HepG2 (cell line): Measurements from ENCODE around the gene ZDHHC8. TPM values are rescaled to one million over a fixed set of nuclear protein-coding genes. Genes with fewer than 3 reads are reported as not detected.

Source experiments
- ATAC-seq: fragments of 200-7000 bp; cut with Tn5 transposase; 3 replicates; pipeline ENCODE4 v1.9.1; 2020; ENCODE audit warnings: mild to moderate bottlenecking, moderate library complexity
- BruUV-seq: library from RNA; stranded (reverse); fragments of 400-500 nt; replicated peaks from 2 replicates; lab custom pipeline; 2021; lab: Mats Ljungman, UMichigan
- CTCF ChIA-PET: fragments of 300-600 bp; formaldehyde crosslinking; extraction: SDS; loops from one replicate; lab custom pipeline; 2021; ENCODE audit warnings: low total read pairs, inconsistent platforms, low intra/inter-chr PET ratio; lab: Yijun Ruan, JAX
- POLR2A ChIA-PET: fragments of 350-600 bp; sonication (Branson Sonifier 250); formaldehyde crosslinking; loops from one replicate; lab custom pipeline; 2020; ENCODE audit warnings: antibody characterized with exemption, inconsistent platforms; lab: Yijun Ruan, JAX
- DNase-seq: peaks from one replicate; pipeline ENCODE4 v3.0.0-alpha.2; 2015; ENCODE audit warnings: low spot score
- FAIRE-seq: peaks from 3 replicates; lab custom pipeline; 2011; peaks lifted over from hg19 to GRCh38; lab: Jason Lieb, UNC
- H2AFZ ChIP-seq: one replicate; pipeline ENCODE4 v1.6.1; 2011; ENCODE audit warnings: low read length, inconsistent platforms
- H3K27ac ChIP-seq: fragments of 300-600 bp; 3 replicates; pipeline ENCODE4 v1.8.0; 2011; ENCODE audit warnings: mixed run types, mild to moderate bottlenecking, mixed read lengths, low read length, inconsistent platforms; ENCODE audit not compliant: insufficient read depth; ENCODE audit errors: extremely low read length
- H3K27me3 ChIP-seq, 2 experiments: fragments of 200-600 bp in 1 of 2; 2 replicates in 1 of 2; 3 replicates in 1 of 2; pipeline versions ENCODE4 v1.6.0 to v1.8.0; 2011; ENCODE audit warnings: low read length in 2 of 2, mild to moderate bottlenecking in 2 of 2, moderate library complexity in 2 of 2, inconsistent platforms in 1 of 2; ENCODE audit not compliant: insufficient read depth in 2 of 2, control insufficient read depth in 1 of 2
- H3K36me3 ChIP-seq, 2 experiments: fragments of 200-600 bp in 1 of 2; replicated peaks in 1 of 2; 2 replicates in 1 of 2; 3 replicates in 1 of 2; pipeline versions ENCODE4 v1.5.1 to v1.8.0; 2011; ENCODE audit warnings: low read length in 2 of 2, inconsistent platforms in 1 of 2; ENCODE audit not compliant: insufficient read depth in 2 of 2, control insufficient read depth in 1 of 2
- H3K4me1 ChIP-seq: 2 replicates; pipeline ENCODE4 v1.5.1; 2012; ENCODE audit warnings: low read length, inconsistent platforms; ENCODE audit not compliant: insufficient read depth
- H3K4me2 ChIP-seq: 2 replicates; pipeline ENCODE4 v1.6.0; 2011; ENCODE audit warnings: low read depth, low read length, inconsistent platforms
- H3K4me3 ChIP-seq, 3 experiments: fragments of 200-600 bp in 1 of 3; sonication (generic), shearing (Covaris generic) in 1 of 3; replicated peaks in 1 of 3; 2 replicates each; pipeline ENCODE4 v1.5.1; 2011 to 2016; ENCODE audit warnings: low read length in 3 of 3, inconsistent platforms in 2 of 3, low read depth in 2 of 3, mild to moderate bottlenecking in 2 of 3, control low read depth in 1 of 3, mixed read lengths in 1 of 3; ENCODE audit not compliant: insufficient read depth in 1 of 3
- H3K79me2 ChIP-seq: one replicate; pipeline ENCODE4 v1.6.1; 2011; ENCODE audit warnings: low read length, inconsistent platforms; ENCODE audit not compliant: insufficient read depth
- H3K9ac ChIP-seq: 2 replicates; pipeline ENCODE4 v1.6.0; 2011; ENCODE audit warnings: mild to moderate bottlenecking, low read depth, low read length, inconsistent platforms; ENCODE audit not compliant: insufficient read depth
- H3K9me3 ChIP-seq: 2 replicates; pipeline ENCODE4 v1.5.1; 2012; ENCODE audit warnings: mild to moderate bottlenecking, low read length
- H4K20me1 ChIP-seq: 2 replicates; pipeline ENCODE4 v1.6.0; 2011; ENCODE audit warnings: inconsistent platforms, mild to moderate bottlenecking, low read length, moderate library complexity; ENCODE audit not compliant: insufficient read depth
- AGO1 ChIP-seq: fragments of 200-400 bp; formaldehyde crosslinking; IDR thresholded peaks from 2 replicates; pipeline ENCODE4 v1.6.1; 2017; ENCODE audit warnings: mild to moderate bottlenecking, low read depth, low read length, moderate library complexity; ENCODE audit not compliant: poor library complexity, severe bottlenecking
- POGZ ChIP-seq: sonication (generic); formaldehyde crosslinking; IDR thresholded peaks from 2 replicates; pipeline ENCODE4 v1.4.0; 2020; ENCODE audit warnings: mild to moderate bottlenecking, missing genetic modification reagents
- RBM22 ChIP-seq: fragments of 200-400 bp; formaldehyde crosslinking; optimal IDR thresholded peaks from 2 replicates; pipeline ENCODE3; 2017; ENCODE audit warnings: mild to moderate bottlenecking, low read length, moderate library complexity
- RBM39 ChIP-seq: fragments of 200-400 bp; formaldehyde crosslinking; IDR thresholded peaks from one replicate; pipeline ENCODE4 v1.6.1; 2018; ENCODE audit warnings: antibody characterized with exemption, mild to moderate bottlenecking, low read depth, low read length; ENCODE audit not compliant: poor library complexity, severe bottlenecking
- SRSF1 ChIP-seq: fragments of 200-400 bp; formaldehyde crosslinking; optimal IDR thresholded peaks from 2 replicates; pipeline ENCODE3; 2017; ENCODE audit warnings: mild to moderate bottlenecking, low read depth, low read length, moderate library complexity
- WGBS: methylation state at CpG from one replicate; pipeline ENCODE4 v1.1.6; 2017; ENCODE audit warnings: low lambda C conversion rate; 5-methylcytosine and 5-hydroxymethylcytosine counted together
- in situ Hi-C: cut with HindIII; loops from 2 replicates; pipeline ENCODE4 v1.10.0; 2017; ENCODE audit warnings: low pct_unique_long_range_greater_than_20kb; ENCODE audit not compliant: extremely low pct_ligation_motif_present
- intact Hi-C: fragments of 100-400 bp; cut with micrococcal nuclease; formaldehyde crosslinking; loops from one replicate; pipeline ENCODE4 v1.10.0; 2022; ENCODE audit not compliant: unreplicated experiment
- polyA plus RNA-seq, 8 experiments: library from polyadenylated mRNA; depleted of rRNA in 3 of 8; stranded (reverse) in 7 of 8; unstranded in 1 of 8; fragments of >200 nt; fragmentation: Illumina TruSeq in 4 of 8; extraction: Trizol in 4 of 8; gene quantifications; 2 replicates each; pipeline versions ENCODE4 v1.2.1 to v1.2.3, GENCODE V29; 2011 to 2016; ENCODE audit warnings: low read depth in 4 of 8, missing spikeins in 1 of 8, mixed read lengths in 1 of 8; ENCODE audit not compliant: insufficient read depth in 1 of 8
- total RNA-seq, 5 experiments: library from RNA; depleted of rRNA; stranded (reverse); fragments of >200 nt; fragmentation: Illumina TruSeq; extraction: Trizol; gene quantifications; 2 replicates each; pipeline ENCODE4 v1.2.3, GENCODE V29; 2016; ENCODE audit warnings: low read depth in 1 of 5
- TF ChIP-seq, protein P1 (sequence below): sonication (generic); formaldehyde crosslinking; IDR thresholded peaks from 2 replicates; pipeline ENCODE4 v1.4.0; 2020; ENCODE audit warnings: mild to moderate bottlenecking, missing genetic modification reagents
- TF ChIP-seq, protein P2 (sequence below): sonication (generic); formaldehyde crosslinking; IDR thresholded peaks from 2 replicates; pipeline ENCODE4 v1.5.0; 2020; ENCODE audit warnings: missing genetic modification reagents, mild to moderate bottlenecking, borderline replicate concordance
- TF ChIP-seq, protein P3 (sequence below), 2 experiments: sonication (generic) in 1 of 2; formaldehyde crosslinking in 1 of 2; IDR thresholded peaks; 2 replicates each; pipeline versions ENCODE4 v1.4.0 to v1.6.1; 2016 to 2020; ENCODE audit warnings: borderline replicate concordance in 1 of 2, low read depth in 1 of 2, mild to moderate bottlenecking in 1 of 2, missing genetic modification reagents in 1 of 2
- TF ChIP-seq, protein P4 (sequence below): sonication (generic); formaldehyde crosslinking; IDR thresholded peaks from 2 replicates; pipeline ENCODE4 v1.5.0; 2020; ENCODE audit warnings: mild to moderate bottlenecking, missing genetic modification reagents, moderate library complexity

The ZDHHC8 gene
- total and polyA plus RNA-seq, 2 of the 13 experiments (the other 11 are each of a cell fraction or from before 2014, with no cell fraction given) = 7.5 to 21.3 TPM

DNA sequence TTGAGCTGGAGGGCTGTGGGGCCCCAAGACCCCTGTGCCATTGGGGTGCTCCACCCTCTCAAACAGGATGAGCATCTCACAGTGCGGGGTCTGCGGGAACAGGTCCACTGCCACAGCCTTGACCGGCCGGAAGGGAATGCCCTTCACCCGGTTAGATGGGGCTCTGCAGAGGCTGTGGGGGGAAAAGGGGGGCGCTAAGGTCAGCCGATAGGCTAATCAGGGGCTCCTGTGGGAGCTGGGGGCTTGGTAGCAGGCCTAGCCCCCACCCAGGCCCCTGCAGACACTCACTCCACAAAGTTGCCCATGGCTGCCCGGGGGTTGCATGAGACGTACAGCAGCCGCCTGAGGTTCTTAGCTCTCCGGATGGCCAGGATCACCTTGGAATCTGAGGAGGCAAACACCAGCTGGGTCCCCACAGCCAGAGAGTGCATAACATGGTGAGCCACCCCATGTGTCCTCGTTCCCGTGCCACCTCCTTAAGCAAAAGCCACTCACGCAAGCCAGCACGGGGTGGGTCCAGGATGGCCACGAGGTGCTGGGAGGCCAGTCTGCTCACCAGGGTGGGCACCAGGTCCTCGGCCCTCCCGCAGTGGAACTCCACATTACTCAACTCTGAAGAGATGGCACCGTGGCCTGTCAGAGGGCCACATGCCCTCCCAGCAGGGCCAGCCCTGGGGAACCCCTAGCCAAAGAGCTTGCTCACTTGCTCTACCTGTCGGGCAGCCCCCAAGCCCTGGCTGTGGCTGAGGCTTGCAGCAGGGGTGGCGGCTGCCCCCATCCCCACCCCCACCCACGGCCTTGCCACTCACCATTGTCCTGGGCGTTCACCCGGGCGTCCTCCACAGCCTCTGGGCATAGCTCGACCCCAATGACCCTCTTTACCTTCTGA, 18.7 kb upstream of the ZDHHC8 start:
- ChIA-PET POLR2A (no interaction called here), CTCF (no interaction called here)
- intact Hi-C loops = no loop called here
- Histone ChIP-seq H3K9ac (no peak overlapping the region), H2AFZ (no peak overlapping the region), H3K4me3 (no peak overlapping the region), H3K79me2 (peaks cover 22% of the 10 kb centered on the region), H3K36me3 (peaks cover 16 to 75% of the 10 kb centered on the region in 2 experiments), H3K9me3 (no peaks in the 10 kb centered on the region), H3K27ac (peak overlapping the region; percentile 42), H4K20me1 (peaks cover 4% of the 10 kb centered on the region; the same call in 1 of the 2 replicates), H3K4me2 (no peak overlapping the region), H3K27me3 (no peaks in the 10 kb centered on the region; a peak in 1 of 5 replicates), H3K4me1 (peaks cover 23% of the 10 kb centered on the region)
- FAIRE-seq (no peak), DNase-seq (no peak), ATAC-seq (no peak)
- BruUV-seq = no TSS peak
- 100% methylated on average over 9 of the region's 26 CpGs for WGBS
- in situ Hi-C loops = no loop called here
- TF ChIP-seq POGZ (CRISPR knock-in tag) = no peak
- peak; percentile 3 for TF ChIP-seq RBM22
- TF ChIP-seq, protein P1, sequence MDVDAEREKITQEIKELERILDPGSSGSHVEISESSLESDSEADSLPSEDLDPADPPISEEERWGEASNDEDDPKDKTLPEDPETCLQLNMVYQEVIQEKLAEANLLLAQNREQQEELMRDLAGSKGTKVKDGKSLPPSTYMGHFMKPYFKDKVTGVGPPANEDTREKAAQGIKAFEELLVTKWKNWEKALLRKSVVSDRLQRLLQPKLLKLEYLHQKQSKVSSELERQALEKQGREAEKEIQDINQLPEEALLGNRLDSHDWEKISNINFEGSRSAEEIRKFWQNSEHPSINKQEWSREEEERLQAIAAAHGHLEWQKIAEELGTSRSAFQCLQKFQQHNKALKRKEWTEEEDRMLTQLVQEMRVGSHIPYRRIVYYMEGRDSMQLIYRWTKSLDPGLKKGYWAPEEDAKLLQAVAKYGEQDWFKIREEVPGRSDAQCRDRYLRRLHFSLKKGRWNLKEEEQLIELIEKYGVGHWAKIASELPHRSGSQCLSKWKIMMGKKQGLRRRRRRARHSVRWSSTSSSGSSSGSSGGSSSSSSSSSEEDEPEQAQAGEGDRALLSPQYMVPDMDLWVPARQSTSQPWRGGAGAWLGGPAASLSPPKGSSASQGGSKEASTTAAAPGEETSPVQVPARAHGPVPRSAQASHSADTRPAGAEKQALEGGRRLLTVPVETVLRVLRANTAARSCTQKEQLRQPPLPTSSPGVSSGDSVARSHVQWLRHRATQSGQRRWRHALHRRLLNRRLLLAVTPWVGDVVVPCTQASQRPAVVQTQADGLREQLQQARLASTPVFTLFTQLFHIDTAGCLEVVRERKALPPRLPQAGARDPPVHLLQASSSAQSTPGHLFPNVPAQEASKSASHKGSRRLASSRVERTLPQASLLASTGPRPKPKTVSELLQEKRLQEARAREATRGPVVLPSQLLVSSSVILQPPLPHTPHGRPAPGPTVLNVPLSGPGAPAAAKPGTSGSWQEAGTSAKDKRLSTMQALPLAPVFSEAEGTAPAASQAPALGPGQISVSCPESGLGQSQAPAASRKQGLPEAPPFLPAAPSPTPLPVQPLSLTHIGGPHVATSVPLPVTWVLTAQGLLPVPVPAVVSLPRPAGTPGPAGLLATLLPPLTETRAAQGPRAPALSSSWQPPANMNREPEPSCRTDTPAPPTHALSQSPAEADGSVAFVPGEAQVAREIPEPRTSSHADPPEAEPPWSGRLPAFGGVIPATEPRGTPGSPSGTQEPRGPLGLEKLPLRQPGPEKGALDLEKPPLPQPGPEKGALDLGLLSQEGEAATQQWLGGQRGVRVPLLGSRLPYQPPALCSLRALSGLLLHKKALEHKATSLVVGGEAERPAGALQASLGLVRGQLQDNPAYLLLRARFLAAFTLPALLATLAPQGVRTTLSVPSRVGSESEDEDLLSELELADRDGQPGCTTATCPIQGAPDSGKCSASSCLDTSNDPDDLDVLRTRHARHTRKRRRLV (CRISPR knock-in tag) = no peak
- TF ChIP-seq AGO1 = peak; percentile 8
- peak; percentile 15 for TF ChIP-seq SRSF1
- TF ChIP-seq, protein P2, sequence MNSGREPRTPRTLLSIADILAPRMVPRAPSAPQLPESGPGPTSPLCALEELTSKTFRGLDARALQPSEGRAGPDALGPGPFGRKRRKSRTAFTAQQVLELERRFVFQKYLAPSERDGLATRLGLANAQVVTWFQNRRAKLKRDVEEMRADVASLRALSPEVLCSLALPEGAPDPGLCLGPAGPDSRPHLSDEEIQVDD (CRISPR knock-in tag) = no peak
- TF ChIP-seq, protein P3, sequence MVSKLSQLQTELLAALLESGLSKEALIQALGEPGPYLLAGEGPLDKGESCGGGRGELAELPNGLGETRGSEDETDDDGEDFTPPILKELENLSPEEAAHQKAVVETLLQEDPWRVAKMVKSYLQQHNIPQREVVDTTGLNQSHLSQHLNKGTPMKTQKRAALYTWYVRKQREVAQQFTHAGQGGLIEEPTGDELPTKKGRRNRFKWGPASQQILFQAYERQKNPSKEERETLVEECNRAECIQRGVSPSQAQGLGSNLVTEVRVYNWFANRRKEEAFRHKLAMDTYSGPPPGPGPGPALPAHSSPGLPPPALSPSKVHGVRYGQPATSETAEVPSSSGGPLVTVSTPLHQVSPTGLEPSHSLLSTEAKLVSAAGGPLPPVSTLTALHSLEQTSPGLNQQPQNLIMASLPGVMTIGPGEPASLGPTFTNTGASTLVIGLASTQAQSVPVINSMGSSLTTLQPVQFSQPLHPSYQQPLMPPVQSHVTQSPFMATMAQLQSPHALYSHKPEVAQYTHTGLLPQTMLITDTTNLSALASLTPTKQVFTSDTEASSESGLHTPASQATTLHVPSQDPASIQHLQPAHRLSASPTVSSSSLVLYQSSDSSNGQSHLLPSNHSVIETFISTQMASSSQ (IDR thresholded peaks at IDR 0.05; ENCODE audit: low read depth) = no peak
- TF ChIP-seq, protein P3 (CRISPR knock-in tag; IDR thresholded peaks at IDR 0.05; ENCODE audit: borderline replicate concordance) = no peak
- TF ChIP-seq RBM39 = no peak
- TF ChIP-seq, protein P4, sequence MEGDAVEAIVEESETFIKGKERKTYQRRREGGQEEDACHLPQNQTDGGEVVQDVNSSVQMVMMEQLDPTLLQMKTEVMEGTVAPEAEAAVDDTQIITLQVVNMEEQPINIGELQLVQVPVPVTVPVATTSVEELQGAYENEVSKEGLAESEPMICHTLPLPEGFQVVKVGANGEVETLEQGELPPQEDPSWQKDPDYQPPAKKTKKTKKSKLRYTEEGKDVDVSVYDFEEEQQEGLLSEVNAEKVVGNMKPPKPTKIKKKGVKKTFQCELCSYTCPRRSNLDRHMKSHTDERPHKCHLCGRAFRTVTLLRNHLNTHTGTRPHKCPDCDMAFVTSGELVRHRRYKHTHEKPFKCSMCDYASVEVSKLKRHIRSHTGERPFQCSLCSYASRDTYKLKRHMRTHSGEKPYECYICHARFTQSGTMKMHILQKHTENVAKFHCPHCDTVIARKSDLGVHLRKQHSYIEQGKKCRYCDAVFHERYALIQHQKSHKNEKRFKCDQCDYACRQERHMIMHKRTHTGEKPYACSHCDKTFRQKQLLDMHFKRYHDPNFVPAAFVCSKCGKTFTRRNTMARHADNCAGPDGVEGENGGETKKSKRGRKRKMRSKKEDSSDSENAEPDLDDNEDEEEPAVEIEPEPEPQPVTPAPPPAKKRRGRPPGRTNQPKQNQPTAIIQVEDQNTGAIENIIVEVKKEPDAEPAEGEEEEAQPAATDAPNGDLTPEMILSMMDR (CRISPR knock-in tag) = no peak
